Measurements from ENCODE around the gene PLCL1.

Gene PLCL1

GRCh38 chr2:198137733-198138132 lies 333.3 kb downstream of the PLCL1 start:
- H3K4me3 ChIP-seq (ENCODE audit: low read depth, low read length) = no peak overlapping the region
- TF ChIP-seq CTCF (IDR thresholded peaks at IDR 0.05; ENCODE audit: low read depth, low read length) (peak; percentile 17), POLR2A (IDR thresholded peaks at IDR 0.05; ENCODE audit: extremely low read depth, insufficient read length) (no peak), MYC (IDR thresholded peaks at IDR 0.05; ENCODE audit: low read depth, low read length) (no peak)
- no peak for DNase-seq (ENCODE audit: low read depth)

DNA sequence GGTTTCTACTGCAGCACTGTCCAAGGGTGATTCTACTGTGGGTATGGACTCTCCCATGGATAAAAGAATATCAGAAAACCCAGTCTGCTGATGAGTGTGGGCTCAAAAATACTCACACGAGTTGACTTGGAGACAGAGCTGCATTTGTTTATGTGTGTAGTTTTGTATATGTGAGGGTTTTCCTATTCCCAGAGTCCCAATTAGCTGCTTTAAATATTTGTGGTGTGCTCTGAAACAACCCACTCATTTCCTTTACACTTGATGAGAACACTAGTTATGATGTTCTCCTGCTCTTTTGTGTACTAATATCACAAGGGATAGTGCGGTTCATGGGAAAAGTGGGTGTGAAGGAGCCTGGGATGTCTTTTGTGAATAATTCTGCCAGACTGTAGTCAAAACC lies 337.3 kb downstream of the PLCL1 start:
- TF ChIP-seq CTCF (IDR thresholded peaks at IDR 0.05; ENCODE audit: low read depth, low read length) = no peak
- TF ChIP-seq MYC (IDR thresholded peaks at IDR 0.05; ENCODE audit: low read depth, low read length) = no peak
- TF ChIP-seq, protein P1, sequence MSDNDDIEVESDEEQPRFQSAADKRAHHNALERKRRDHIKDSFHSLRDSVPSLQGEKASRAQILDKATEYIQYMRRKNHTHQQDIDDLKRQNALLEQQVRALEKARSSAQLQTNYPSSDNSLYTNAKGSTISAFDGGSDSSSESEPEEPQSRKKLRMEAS (IDR thresholded peaks at IDR 0.05; ENCODE audit: low read depth, low read length) = no peak
- TF ChIP-seq POLR2A (IDR thresholded peaks at IDR 0.05; ENCODE audit: extremely low read depth, insufficient read length) = no peak
- DNase-seq (ENCODE audit: low read depth) = no peak
- H3K4me3 ChIP-seq (ENCODE audit: low read depth, low read length) = no peak overlapping the region

DNA sequence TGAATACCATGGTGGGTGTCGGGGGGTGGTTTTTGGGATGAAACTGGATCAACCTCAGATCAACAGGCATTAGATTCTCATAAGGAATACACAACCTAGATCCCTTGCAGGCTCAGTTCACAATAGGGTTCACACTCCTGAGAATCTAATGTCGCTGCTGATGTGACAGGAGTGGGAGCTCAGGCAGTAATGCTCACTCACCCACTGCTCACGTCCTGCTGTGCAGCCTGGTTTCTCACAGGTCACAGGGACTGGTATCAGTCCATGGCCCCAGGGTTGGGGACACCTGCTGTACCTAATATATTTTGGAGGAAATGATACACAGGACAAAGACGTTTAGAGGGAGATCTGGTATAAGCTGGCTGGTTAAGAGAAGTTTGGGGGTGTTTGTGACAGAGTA lies 338.8 kb downstream of the PLCL1 start:
- TF ChIP-seq POLR2A (IDR thresholded peaks at IDR 0.05; ENCODE audit: extremely low read depth, insufficient read length) = no peak
- no peak for TF ChIP-seq MYC (IDR thresholded peaks at IDR 0.05; ENCODE audit: low read depth, low read length)
- TF ChIP-seq, protein P1 (IDR thresholded peaks at IDR 0.05; ENCODE audit: low read depth, low read length) = no peak
- TF ChIP-seq CTCF (IDR thresholded peaks at IDR 0.05; ENCODE audit: low read depth, low read length) = no peak
- no peak for DNase-seq (ENCODE audit: low read depth)
- no peak overlapping the region for H3K4me3 ChIP-seq (ENCODE audit: low read depth, low read length)

DNA sequence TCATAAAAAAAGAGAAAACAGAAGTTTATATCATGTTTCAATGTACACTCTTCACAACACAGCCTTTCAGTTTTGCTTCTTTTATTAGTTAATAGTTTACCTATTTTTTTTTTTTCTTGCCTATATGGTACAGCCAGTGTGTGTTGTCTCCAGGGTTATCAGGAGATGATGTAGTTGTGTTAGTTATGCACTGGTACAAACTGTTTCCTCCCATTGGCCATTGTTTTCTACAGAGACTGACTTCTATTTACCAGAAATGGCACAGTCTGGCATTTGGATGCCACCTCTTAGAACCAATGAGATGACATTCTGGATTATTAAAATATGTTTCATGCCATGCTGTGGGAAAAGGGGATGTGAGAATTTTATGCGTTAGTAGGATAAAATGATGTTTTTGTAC lies 339.4 kb downstream of the PLCL1 start:
- H3K4me3 ChIP-seq (ENCODE audit: low read depth, low read length) = no peak overlapping the region
- no peak for DNase-seq (ENCODE audit: low read depth)
- no peak for TF ChIP-seq POLR2A (IDR thresholded peaks at IDR 0.05; ENCODE audit: extremely low read depth, insufficient read length)
- TF ChIP-seq, protein P1 (IDR thresholded peaks at IDR 0.05; ENCODE audit: low read depth, low read length) = no peak
- no peak for TF ChIP-seq MYC (IDR thresholded peaks at IDR 0.05; ENCODE audit: low read depth, low read length)
- no peak for TF ChIP-seq CTCF (IDR thresholded peaks at IDR 0.05; ENCODE audit: low read depth, low read length)

GRCh38 chr2:198144660-198145059 lies 340.3 kb downstream of the PLCL1 start:
- peak; percentile 65 for DNase-seq (ENCODE audit: low read depth)
- no peak overlapping the region for H3K4me3 ChIP-seq (ENCODE audit: low read depth, low read length)
- TF ChIP-seq POLR2A (IDR thresholded peaks at IDR 0.05; ENCODE audit: extremely low read depth, insufficient read length) (no peak), MYC (IDR thresholded peaks at IDR 0.05; ENCODE audit: low read depth, low read length) (no peak), CTCF (IDR thresholded peaks at IDR 0.05; ENCODE audit: low read depth, low read length) (no peak)
- TF ChIP-seq, protein P1 (IDR thresholded peaks at IDR 0.05; ENCODE audit: low read depth, low read length) = no peak

DNA sequence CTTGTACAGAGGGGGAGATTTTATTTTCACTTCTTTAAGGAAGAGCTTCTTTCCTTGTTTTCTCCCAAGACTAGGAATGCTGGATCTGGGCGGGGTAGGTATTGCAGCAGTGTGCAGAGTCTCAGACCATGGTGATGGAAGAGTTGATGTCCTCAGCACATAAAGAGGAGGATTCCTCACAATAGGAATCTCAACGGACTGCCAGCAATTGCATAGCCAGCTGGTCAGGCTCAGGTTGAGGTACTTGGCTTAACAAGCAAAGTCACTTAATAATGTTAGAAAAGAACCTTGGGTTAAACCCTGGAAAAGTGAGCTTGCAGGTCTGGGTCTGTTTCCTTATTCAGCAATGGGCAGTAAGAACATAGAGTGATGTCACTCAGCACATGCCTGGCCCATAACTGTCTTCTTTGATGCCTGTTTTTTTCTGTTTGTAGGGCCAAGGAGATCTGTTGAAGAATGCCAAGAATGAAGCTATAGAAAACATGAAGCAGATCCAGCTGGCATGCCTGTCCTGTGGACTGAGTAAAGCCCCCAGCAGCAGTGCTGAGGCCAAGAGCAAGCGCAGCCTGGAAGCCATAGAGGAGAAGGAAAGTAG lies 342.1 kb downstream of the PLCL1 start:
- TF ChIP-seq MYC (IDR thresholded peaks at IDR 0.05; ENCODE audit: low read depth, low read length) (no peak), CTCF (IDR thresholded peaks at IDR 0.05; ENCODE audit: low read depth, low read length) (no peak), POLR2A (IDR thresholded peaks at IDR 0.05; ENCODE audit: extremely low read depth, insufficient read length) (no peak)
- TF ChIP-seq, protein P1 (IDR thresholded peaks at IDR 0.05; ENCODE audit: low read depth, low read length) = no peak
- DNase-seq (ENCODE audit: low read depth) = no peak
- no peak overlapping the region for H3K4me3 ChIP-seq (ENCODE audit: low read depth, low read length)
